WTC11 (cell line): Measurements from ENCODE around the gene RNF208. TPM values are rescaled to one million over a fixed set of nuclear protein-coding genes. Genes with fewer than 3 reads are reported as not detected.

Experiments used
- ATAC-seq: fragments of 200-7000 bp; cut with Tn5 transposase; 2 replicates; pipeline ENCODE4 v1.10.0; 2021; ENCODE audit warnings: mild to moderate bottlenecking, moderate library complexity
- CTCF ChIA-PET: fragments of 300-600 bp; sonication (Branson Sonifier 250); formaldehyde crosslinking; loops from one replicate; lab custom pipeline; 2021; ENCODE audit warnings: antibody characterized with exemption; lab: Charles Lee
- POLR2A ChIA-PET: fragments of 350-600 bp; sonication (Branson Sonifier 250); formaldehyde crosslinking; loops from one replicate; lab custom pipeline; 2021; ENCODE audit warnings: antibody characterized with exemption; lab: Charles Lee
- DNase-seq: peaks from one replicate; pipeline ENCODE4 v3.0.0; 2021; ENCODE audit warnings: low spot score
- H3K27ac Mint-ChIP-seq: 2 replicates; pipeline ENCODE4 v1.8.0; 2021; ENCODE audit warnings: mixed read lengths
- H3K27me3 Mint-ChIP-seq: 2 replicates; pipeline ENCODE4 v1.8.0; 2021; ENCODE audit warnings: low read depth, mild to moderate bottlenecking, moderate library complexity, mixed read lengths
- H3K36me3 Mint-ChIP-seq: 2 replicates; pipeline ENCODE4 v1.8.0; 2021; ENCODE audit warnings: mixed read lengths
- H3K4me1 Mint-ChIP-seq: 2 replicates; pipeline ENCODE4 v1.8.0; 2022; ENCODE audit warnings: mixed read lengths
- H3K4me3 Mint-ChIP-seq: 2 replicates; pipeline ENCODE4 v1.8.0; 2021; ENCODE audit warnings: mild to moderate bottlenecking, moderate library complexity, mixed read lengths
- H3K9me3 Mint-ChIP-seq: 2 replicates; pipeline ENCODE4 v1.8.0; 2021; ENCODE audit warnings: mixed read lengths
- AR ChIP-seq: fragments of 250-450 bp; sonication (Bioruptor Pico); IDR thresholded peaks from 2 replicates; pipeline ENCODE4 v1.9.0; 2021; ENCODE audit warnings: mild to moderate bottlenecking
- CDX4 ChIP-seq: fragments of 250-450 bp; sonication (Bioruptor Pico); IDR thresholded peaks from 2 replicates; pipeline ENCODE4 v1.9.0; 2021; ENCODE audit warnings: moderate library complexity, mild to moderate bottlenecking, inconsistent platforms, borderline replicate concordance
- CREB1 ChIP-seq: sonication (generic); formaldehyde crosslinking; IDR thresholded peaks from 2 replicates; pipeline ENCODE4 v1.8.0; 2023; ENCODE audit warnings: mild to moderate bottlenecking, missing genetic modification reagents
- E2F4 ChIP-seq: sonication (generic); formaldehyde crosslinking; IDR thresholded peaks from 2 replicates; pipeline ENCODE4 v1.8.1; 2022; ENCODE audit warnings: low read depth, mild to moderate bottlenecking, moderate library complexity, missing genetic modification reagents, borderline replicate concordance
- ELF4 ChIP-seq: sonication (generic); formaldehyde crosslinking; IDR thresholded peaks from 2 replicates; pipeline ENCODE4 v1.8.1; 2022; ENCODE audit warnings: low read depth, mild to moderate bottlenecking, moderate library complexity, missing genetic modification reagents
- ETV6 ChIP-seq: sonication (generic); formaldehyde crosslinking; IDR thresholded peaks from 2 replicates; pipeline ENCODE4 v1.8.1; 2022; ENCODE audit warnings: mild to moderate bottlenecking, missing genetic modification reagents
- FOXJ3 ChIP-seq: sonication (generic); formaldehyde crosslinking; IDR thresholded peaks from 2 replicates; pipeline ENCODE4 v1.9.0; 2021; ENCODE audit warnings: missing genetic modification reagents, mild to moderate bottlenecking, borderline replicate concordance
- GTF2I ChIP-seq: fragments of 250-450 bp; sonication (Bioruptor Pico); conservative IDR thresholded peaks from 2 replicates; pipeline ENCODE4 v1.4.0; 2021; ENCODE audit warnings: mild to moderate bottlenecking
- HMGA2 ChIP-seq: fragments of 250-450 bp; sonication (Bioruptor Pico); IDR thresholded peaks from 2 replicates; pipeline ENCODE4 v1.4.0; 2021; ENCODE audit warnings: mild to moderate bottlenecking, moderate library complexity
- ZNF232 ChIP-seq: sonication (generic); formaldehyde crosslinking; IDR thresholded peaks from 2 replicates; pipeline ENCODE4 v1.8.0; 2022; ENCODE audit warnings: mild to moderate bottlenecking, missing genetic modification reagents
- ZNF281 ChIP-seq: sonication (generic); formaldehyde crosslinking; IDR thresholded peaks from 2 replicates; pipeline ENCODE4 v1.8.0; 2023; ENCODE audit warnings: mild to moderate bottlenecking, missing genetic modification reagents
- ZNF416 ChIP-seq: fragments of 250-450 bp; sonication (Bioruptor Pico); IDR thresholded peaks from 2 replicates; pipeline ENCODE4 v1.9.0; 2021; ENCODE audit warnings: mild to moderate bottlenecking, inconsistent platforms
- ZNF423 ChIP-seq: fragments of 250-450 bp; sonication (Bioruptor Pico); IDR thresholded peaks from 2 replicates; pipeline ENCODE4 v2.1.2; 2022; ENCODE audit warnings: mild to moderate bottlenecking, moderate library complexity
- total RNA-seq: library from RNA; stranded (reverse); gene quantifications from 3 replicates; pipeline ENCODE4 v1.2.3, GENCODE V29; 2021

RNF208 gene
- total RNA-seq, 1 experiment from 2014 or later, result 14.8 TPM

DNA sequence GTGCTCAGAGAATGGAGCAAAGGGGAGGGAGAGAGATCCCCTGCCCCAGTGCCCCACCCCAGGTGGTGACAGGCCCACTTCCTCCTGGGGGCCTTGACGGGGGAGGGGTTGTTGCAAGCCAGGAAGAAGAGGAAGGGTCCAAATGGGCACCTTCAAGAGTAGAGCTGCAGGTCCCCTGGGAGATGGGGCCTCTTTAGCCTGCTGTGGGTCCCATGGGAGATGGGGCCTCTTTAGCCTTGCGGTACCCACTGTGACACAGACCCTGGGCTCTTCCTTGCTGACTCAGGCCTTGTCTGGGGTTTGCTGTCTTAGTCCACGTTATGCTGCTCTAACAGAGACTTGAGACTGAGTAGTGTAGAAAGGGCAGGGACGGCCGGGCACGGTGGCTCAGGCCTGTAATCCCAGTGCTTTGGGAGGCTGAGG, 45.9 kb upstream of the RNF208 start:
- peaks cover 20% of the 10 kb centered on the region for H3K36me3 Mint-ChIP-seq
- DNase-seq (no peak), ATAC-seq (no peak)
- no peak overlapping the region for H3K4me3 Mint-ChIP-seq
- no peaks in the 10 kb centered on the region for H3K9me3 Mint-ChIP-seq
- H3K4me1 Mint-ChIP-seq, result no peaks in the 10 kb centered on the region
- CTCF ChIA-PET, result no interaction called here
- no peak overlapping the region for H3K27ac Mint-ChIP-seq
- no peaks in the 10 kb centered on the region for H3K27me3 Mint-ChIP-seq
- TF ChIP-seq AR (CRISPR knock-in tag) (no peak), HMGA2 (no peak), ETV6 (CRISPR knock-in tag) (no peak), CREB1 (no peak), ZNF416 (CRISPR knock-in tag) (no peak)
- POLR2A ChIA-PET, result no interaction called here

DNA sequence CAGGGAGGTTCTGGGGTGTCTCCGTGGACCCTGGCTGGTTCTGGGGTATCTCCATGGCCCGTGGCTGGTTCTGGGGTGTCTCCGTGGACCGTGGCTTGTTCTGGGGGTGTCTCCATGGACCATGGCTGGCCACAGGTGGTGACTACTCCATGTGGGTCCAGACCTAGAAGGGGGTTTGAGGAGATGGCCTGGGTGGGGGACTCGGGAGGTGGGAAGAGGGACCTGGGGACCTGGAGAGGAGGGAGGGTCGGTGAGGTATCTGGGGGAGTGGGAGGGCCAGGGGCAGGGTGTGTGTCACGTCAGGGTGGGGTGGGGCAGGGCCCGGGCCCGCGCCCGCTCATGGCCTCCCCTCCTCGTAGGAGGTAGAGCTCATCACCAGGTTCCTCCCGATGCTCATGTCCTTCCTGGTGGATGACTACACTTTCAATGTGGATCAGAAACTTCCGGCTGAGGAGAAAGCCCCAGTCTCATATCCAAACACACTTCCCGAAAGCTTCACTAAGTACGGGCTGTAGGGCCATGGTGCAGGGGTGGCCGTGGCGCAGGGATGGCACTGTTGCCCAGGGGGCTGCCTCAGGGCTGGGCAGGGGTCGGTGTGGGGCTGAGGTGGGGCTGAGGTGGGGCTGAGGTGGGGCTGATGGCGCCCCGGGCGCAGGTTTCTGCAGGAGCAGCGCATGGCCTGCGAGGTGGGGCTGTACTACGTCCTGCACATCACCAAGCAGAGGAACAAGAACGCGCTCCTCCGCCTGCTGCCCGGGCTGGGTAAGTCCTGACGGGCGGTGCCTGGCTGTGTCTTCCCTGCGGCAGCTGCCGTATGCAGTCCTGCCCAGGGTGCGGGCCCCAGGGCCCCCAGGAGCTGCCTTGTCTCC, 44.8 kb upstream of the RNF208 start:
- peaks cover under 1% of the 10 kb centered on the region; the same call in 1 of the 2 replicates for H3K4me1 Mint-ChIP-seq
- TF ChIP-seq GTF2I (CRISPR knock-in tag), result no peak
- no peak for TF ChIP-seq ZNF232 (CRISPR knock-in tag)
- no peak for TF ChIP-seq ZNF423 (CRISPR knock-in tag)
- no peak for TF ChIP-seq CDX4 (CRISPR knock-in tag)
- TF ChIP-seq, all 79 proteins: peak for 0
- CTCF ChIA-PET, result no interaction called here
- POLR2A ChIA-PET, result interaction anchor here (0.8 kb wide), 1 partner anchor 29 kb away, joined by 3 read pairs; no protein-coding TSS in a partner anchor
- ATAC-seq (no peak), DNase-seq (no peak)
- Mint-ChIP-seq H3K27ac (no peak overlapping the region), H3K27me3 (no peaks in the 10 kb centered on the region), H3K9me3 (no peaks in the 10 kb centered on the region), H3K36me3 (peaks cover 20% of the 10 kb centered on the region), H3K4me3 (no peak overlapping the region)

GRCh38 chr9:137266162-137266527, 44.1 kb upstream of the RNF208 start:
- ChIA-PET CTCF (no interaction called here), POLR2A (interaction anchor here (0.8 kb wide), 1 partner anchor 30 kb away, joined by 3 read pairs; no protein-coding TSS in a partner anchor)
- Mint-ChIP-seq H3K36me3 (peaks cover 18% of the 10 kb centered on the region), H3K27ac (no peak overlapping the region), H3K9me3 (no peaks in the 10 kb centered on the region), H3K27me3 (no peaks in the 10 kb centered on the region), H3K4me1 (peaks cover 3% of the 10 kb centered on the region; the same call in 1 of the 2 replicates), H3K4me3 (no peak overlapping the region)
- DNase-seq, result no peak
- ATAC-seq, result no peak
- no peak for TF ChIP-seq ELF4
- no peak for TF ChIP-seq FOXJ3
- no peak for TF ChIP-seq ZNF281 (CRISPR knock-in tag)
- no peak for TF ChIP-seq ETV6 (CRISPR knock-in tag)
- TF ChIP-seq E2F4 (CRISPR knock-in tag), result no peak
- no peak for TF ChIP-seq AR (CRISPR knock-in tag)
- no peak for TF ChIP-seq HMGA2
- TF ChIP-seq, all 79 proteins: peak for 0
